ENCODE data around the gene PPM1H.

Gene PPM1H

DNA sequence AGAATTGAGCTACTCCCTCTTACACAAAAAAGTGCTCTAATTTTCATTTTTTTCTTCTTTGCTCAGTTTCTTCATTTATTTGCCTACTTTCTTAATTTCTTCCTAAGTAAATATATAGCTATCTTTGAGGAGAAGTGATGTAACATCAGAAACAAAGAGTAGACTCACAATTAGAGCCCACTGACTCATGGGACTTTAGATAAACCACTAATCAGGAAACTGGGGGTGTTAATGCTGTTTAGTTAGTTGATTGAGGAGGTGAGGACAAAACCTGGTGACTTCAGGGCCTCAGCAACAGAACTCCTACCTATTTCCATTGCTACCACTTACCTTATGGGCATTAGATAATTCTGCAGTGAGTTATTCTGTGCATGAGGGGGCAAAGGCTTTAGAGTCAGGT is 316.6 kb downstream of the PPM1H start:
- TF ChIP-seq, protein P1, sequence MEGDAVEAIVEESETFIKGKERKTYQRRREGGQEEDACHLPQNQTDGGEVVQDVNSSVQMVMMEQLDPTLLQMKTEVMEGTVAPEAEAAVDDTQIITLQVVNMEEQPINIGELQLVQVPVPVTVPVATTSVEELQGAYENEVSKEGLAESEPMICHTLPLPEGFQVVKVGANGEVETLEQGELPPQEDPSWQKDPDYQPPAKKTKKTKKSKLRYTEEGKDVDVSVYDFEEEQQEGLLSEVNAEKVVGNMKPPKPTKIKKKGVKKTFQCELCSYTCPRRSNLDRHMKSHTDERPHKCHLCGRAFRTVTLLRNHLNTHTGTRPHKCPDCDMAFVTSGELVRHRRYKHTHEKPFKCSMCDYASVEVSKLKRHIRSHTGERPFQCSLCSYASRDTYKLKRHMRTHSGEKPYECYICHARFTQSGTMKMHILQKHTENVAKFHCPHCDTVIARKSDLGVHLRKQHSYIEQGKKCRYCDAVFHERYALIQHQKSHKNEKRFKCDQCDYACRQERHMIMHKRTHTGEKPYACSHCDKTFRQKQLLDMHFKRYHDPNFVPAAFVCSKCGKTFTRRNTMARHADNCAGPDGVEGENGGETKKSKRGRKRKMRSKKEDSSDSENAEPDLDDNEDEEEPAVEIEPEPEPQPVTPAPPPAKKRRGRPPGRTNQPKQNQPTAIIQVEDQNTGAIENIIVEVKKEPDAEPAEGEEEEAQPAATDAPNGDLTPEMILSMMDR (conservative IDR thresholded peaks at IDR 0.05; ENCODE audit: low read depth, low read length): no peak
- no peak for DNase-seq (ENCODE audit: low read depth)
- no peak overlapping the region for H3K4me3 ChIP-seq (ENCODE audit: low read length)

DNA sequence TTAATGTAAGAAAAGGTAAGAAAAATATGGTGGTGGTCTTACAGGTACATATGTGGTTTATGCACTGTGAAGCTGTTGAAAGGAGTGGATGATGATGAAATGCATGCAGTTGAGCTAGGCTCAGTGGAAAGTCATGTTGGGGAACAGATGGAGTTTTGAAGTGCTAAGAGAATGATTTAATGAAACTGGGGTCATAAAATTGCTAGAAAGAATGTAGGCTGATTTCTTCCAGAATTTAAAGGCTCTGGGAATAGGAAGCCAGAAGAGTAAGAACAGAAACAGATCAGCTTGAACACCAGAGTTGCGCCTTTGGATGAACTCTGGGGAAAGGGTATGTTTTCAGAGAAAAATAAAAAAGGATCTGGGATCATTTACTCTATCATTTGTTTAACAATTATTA is 321.9 kb downstream of the PPM1H start:
- TF ChIP-seq, protein P1 (conservative IDR thresholded peaks at IDR 0.05; ENCODE audit: low read depth, low read length): no peak
- no peak for DNase-seq (ENCODE audit: low read depth)
- H3K4me3 ChIP-seq (ENCODE audit: low read length): no peak overlapping the region

DNA sequence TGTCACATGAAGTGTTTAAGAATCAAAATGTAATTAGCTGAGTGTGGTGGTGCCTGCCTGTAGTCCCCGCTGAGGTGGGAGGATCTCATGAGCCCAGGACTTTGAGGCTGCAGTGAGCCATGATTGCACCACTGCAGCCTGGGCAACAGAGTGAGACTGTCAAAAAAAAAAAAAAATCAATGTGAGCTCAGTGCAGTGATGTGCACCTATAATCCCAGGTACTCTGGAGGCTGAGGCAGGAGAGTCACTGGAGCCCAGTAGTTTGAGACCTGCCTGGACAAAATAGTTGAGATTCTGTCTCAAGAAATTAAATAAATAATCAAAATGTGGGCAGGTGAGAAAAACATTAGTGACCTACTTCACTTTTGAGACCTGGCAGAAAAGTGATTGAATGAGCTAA is 328.3 kb downstream of the PPM1H start:
- no peak for DNase-seq (ENCODE audit: low read depth)
- no peak overlapping the region for H3K4me3 ChIP-seq (ENCODE audit: low read length)
- TF ChIP-seq, protein P1 (conservative IDR thresholded peaks at IDR 0.05; ENCODE audit: low read depth, low read length): no peak

DNA sequence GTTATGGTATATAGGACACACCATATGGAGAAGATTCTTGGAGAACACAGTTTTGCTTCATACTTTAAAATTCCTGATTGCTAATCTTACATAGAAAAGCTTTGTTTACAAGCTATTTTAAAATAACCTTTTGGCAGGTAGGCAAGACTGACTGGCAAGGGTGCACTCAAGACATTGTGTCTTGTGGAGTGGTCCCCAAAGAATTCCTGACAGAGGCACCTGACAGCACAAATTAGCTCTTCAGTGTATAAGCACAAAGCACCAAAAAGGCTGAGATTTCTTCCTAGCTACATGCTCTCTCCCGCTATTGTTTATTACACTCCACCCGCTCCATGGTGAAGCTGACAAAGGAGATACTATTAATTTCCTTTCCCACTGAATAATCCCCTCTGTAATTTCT is 329.0 kb downstream of the PPM1H start:
- H3K4me3 ChIP-seq (ENCODE audit: low read length): peak overlapping the region; percentile 62
- no peak for DNase-seq (ENCODE audit: low read depth)
- TF ChIP-seq, protein P1 (conservative IDR thresholded peaks at IDR 0.05; ENCODE audit: low read depth, low read length): no peak

DNA sequence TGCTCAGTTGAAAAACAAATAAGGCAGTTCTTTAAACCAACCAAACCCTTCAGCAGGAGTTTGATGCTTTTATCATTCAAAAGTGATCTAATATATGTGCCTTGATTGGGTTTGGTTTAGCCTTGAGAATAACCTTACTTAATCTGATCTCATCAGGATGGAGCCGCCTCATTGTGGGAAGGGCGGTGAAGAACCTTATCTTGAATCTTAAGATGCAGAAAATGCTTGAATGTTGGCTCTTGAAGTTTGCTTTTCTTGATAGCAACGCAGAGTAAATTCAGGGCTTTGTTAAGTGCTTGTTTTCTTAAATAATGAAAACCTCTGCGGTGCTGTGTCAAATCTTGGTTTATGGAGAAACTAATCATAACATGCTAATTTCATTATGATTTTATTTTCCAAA is 330.1 kb downstream of the PPM1H start:
- no peak for DNase-seq (ENCODE audit: low read depth)
- TF ChIP-seq, protein P1 (conservative IDR thresholded peaks at IDR 0.05; ENCODE audit: low read depth, low read length): no peak
- peak overlapping the region; percentile 62 for H3K4me3 ChIP-seq (ENCODE audit: low read length)

DNA sequence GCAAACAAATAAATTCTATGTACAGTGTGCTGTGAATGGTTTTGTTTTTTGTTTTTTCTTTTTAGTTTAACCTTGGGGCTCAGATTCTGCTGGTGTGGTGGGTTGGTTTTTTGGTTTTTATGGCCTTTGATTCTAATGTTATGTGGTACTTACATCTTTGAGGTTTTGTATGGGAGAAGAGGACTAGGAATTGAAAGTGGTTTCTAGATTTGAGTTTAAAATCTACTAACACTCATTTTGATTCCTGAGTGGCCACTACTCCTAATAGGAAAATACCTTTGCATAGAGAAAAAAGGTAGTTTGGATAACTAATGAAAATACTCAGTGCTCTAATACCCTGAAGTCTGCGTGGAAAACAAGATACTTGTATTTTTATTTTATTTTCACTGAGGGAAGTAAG is 330.6 kb downstream of the PPM1H start:
- H3K4me3 ChIP-seq (ENCODE audit: low read length): peak overlapping the region; percentile 62
- TF ChIP-seq, protein P1 (conservative IDR thresholded peaks at IDR 0.05; ENCODE audit: low read depth, low read length): no peak
- DNase-seq (ENCODE audit: low read depth): no peak

DNA sequence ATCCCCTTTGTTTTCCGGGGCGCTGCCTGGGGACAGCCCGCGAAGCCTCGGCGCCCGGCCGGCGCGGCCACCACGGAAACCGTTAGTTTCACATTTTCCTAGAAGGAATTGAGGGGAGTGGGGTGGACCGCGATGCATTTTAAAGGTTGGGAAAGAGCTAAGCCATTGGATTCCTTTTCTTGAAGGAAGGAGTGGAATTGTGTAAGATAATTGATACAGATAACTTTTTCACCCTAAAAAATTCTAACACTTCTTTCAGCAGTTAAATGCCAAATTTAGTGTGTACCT is 331.2 kb downstream of the PPM1H start:
- TF ChIP-seq, protein P1 (conservative IDR thresholded peaks at IDR 0.05; ENCODE audit: low read depth, low read length): no peak
- H3K4me3 ChIP-seq (ENCODE audit: low read length): peak overlapping the region; percentile 62
- no peak for DNase-seq (ENCODE audit: low read depth)

Data from retinal pigment epithelial cell (primary cell).